GM21825 (cell line): ENCODE data around the gene PARD3B.
"Not testable (repeated sequence)": the region's sequence is repeated elsewhere in the genome, so short reads cannot be mapped to it uniquely, and the experiment has no call there.

Source experiments
- ATAC-seq: cut with Tn5 transposase; IDR thresholded peaks from one replicate; pipeline ENCODE4 v1.9.1; 2021; ENCODE audit warnings: mild to moderate bottlenecking, moderate library complexity; ENCODE audit not compliant: unreplicated experiment

The PARD3B gene

GRCh38 chr2:205481861-205482260 is 936.6 kb downstream of the PARD3B start:
- ATAC-seq = no peak

DNA sequence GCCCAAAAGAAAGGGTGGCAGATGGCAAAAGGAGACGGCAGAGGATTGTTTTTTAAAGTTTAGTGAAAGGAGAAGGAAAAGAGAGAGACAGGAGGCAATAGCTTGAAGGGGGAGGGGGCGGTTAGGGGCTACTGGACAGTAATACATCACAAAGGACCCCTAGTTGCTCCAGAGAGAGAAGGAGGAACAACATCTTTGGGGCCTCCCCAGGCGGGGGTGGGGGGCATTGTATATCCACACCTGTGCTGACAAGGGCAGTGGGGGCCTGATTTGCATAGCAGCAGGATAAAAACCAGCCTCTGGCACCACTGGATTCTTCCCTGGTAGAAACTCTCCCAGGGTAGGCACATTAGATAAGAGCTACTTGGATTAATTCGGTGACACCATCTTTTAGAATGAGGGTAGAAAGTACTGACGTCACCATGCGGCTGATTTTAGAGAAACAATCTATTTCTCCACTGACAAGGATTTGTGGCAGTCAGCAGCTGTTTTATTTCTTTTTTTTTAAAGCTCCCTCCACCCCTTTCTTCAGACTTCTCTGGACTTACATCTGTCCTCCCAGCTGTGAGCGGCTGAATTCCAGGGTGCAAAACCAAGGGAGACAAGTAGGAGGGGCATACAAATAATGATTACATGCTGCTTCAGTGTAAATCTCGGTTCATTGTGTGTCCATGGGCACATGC is 937.3 kb downstream of the PARD3B start:
- no peak for ATAC-seq

GRCh38 chr2:205483095-205483494 is 937.8 kb downstream of the PARD3B start:
- ATAC-seq = no peak

DNA sequence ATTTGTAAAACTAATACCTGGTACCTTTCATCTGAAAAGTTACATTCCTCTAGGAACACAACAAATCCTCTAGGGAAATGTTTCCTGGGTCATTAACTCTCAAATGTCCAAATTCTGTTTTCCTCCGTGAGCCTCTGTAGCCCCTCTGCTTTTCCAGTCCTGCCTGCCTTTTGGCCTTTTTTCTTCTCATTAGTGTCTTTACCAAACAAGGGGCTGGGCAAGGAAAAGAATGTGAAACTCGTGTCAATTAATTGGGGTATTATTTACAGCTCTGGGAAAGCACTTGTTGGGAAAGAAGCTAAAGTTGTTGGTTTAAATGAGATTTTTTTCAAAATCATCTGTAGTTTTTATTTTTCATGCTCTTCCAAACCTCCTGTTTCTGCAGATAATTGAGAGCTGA is 938.9 kb downstream of the PARD3B start:
- no peak for ATAC-seq

DNA sequence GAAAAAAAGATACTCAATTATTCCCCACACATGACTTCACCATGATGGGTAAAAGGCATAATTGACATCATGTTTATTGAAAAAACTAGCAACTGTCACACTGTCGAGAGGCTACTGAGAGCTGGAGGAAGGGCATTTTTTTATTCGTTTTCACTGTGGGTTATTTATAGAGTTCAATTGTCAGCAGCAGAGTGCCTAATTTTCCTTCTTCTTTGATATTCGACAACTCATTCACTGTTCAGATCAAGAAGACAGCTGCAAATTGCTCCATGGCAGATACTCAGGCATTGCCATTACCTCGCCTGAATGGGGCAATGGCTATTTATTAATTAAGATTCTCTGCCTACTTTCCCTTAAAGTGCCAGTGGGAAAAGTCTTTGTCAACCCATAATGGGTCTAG is 939.5 kb downstream of the PARD3B start:
- ATAC-seq = no peak

DNA sequence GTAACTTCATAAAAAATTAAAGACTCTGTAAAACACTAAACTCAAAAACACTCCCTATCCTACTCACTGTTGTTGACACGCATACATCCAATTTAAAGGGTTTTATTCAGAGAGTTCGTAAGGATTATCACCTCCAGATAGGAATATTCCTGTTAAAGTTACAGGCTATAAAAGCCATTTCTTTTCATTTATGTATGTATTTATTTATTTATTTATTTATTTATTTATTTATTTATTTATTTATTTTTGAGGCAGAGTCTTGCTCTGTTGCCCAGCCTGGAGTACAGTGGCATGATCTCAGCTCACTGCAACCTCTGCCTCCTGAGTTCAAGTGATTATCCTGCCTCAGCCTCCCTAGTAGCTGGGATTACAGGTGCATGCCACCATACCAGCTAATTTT is 948.3 kb downstream of the PARD3B start:
- ATAC-seq = not testable (repeated sequence)

DNA sequence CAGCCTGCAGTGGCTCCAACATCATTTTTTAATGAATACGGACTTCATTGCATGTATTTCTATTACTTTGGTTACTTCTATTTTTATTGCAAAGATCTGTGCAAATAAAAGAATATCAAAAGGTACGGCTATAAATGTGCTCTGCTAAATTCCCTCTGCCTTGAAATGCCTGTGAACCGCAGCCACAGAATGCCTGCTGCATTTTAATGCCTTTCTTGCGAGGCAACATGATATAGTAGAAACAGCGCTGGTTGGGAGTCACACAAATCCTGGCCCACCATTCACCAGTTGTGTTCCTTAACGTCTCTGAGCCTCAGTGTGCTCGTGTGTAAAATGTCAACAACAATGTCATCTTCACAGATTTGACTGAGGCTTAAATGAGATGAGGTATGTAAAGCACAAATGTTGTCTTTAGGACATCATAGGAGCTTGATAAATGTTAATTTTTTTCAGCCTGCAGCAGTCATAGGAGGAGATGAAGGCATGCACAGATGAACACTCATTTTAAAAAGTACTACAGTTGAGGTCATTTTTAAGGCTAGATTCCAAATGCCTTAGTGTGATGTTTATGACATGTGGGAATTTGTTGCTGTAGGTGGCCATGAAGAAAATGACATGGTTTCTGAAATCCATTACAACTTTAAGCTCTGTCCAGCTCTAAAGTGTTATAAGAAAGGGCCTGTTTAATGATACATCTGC is 949.4 kb downstream of the PARD3B start:
- ATAC-seq = no peak

GRCh38 chr2:205495819-205496218 is 950.5 kb downstream of the PARD3B start:
- no peak for ATAC-seq

- ATAC-seq = no peak
These were observed 951.1 kb downstream of the PARD3B start for GRCh38 chr2:205496370-205496769.

GRCh38 chr2:205496772-205497171 is 951.5 kb downstream of the PARD3B start:
- no peak for ATAC-seq

DNA sequence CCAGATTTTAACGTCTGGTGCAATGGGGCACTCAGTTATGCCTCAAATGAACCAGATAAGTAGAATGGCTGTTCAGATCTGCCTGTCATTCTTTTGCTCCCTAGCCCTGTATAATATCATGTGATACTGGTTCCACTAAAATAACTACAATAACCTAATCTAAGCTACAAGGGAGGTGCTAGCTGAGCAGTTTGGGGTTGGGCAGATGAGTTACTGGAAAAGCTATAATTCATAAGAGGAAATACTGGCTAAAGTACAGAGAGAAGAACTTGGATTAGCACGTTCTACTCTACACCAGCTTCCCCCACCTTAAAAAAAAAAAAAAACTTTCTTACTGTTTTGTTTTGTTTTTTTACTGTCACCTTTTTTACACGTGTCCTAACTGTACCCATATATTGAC is 953.7 kb downstream of the PARD3B start:
- ATAC-seq = no peak

DNA sequence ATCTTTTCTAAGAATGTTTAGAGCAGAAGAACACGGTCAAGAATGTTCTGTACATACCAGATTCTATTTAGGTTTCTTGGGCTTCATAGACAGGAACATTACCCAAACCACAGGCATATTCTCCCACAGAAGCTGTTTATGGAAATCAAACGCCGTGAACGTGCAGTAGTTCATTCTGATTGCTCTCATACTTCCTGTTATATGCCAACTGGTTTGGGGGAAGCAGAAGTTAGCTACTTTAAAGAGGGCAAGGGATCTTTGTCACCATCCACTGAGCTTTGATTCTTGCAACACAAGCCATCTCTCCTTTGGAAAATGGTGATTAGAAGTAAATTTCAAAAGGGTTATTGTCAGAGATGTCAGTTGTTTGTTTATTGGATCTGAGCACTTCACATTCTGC is 954.8 kb downstream of the PARD3B start:
- ATAC-seq = no peak

DNA sequence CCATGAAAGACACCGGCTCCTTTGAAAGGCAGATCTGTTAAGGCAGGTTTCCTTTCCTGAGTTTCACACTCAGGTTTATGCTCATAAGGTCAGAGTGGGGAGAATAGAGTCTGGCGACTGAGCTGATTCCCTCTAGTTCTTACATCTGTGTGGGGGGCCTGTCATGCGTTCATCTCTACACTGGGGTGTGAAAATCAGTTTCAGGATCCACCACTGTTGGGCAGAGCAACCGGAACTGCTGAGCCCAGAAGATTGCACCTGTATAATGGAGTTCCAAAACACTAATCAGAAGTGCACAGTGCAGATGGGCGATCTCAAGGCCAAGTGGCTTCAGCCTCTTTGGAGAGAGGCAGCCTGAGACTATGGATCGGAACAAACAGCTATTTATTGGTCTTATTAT is 955.7 kb downstream of the PARD3B start:
- ATAC-seq = no peak

DNA sequence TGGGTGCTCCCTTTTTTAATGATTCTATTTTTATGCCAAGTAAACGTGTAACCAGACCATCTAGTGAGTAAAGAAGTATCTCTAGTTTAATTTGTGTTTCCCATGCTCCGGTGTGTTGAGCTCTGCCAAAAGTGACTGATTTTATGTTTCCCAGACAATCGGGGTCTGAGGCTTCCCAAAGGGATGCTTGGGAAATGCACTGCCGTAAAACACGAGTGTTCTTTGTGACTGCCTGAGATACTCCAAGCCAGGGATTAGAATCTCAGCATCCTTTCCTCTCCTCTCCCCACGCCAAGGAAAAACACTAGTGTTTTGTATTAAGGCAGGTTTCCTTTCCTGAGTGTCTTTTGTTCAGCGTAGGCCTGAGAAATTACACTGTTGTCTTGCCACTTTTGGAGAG is 956.6 kb downstream of the PARD3B start:
- ATAC-seq = no peak

- ATAC-seq = no peak
These were observed 960.1 kb downstream of the PARD3B start for GRCh38 chr2:205505371-205505770.

DNA sequence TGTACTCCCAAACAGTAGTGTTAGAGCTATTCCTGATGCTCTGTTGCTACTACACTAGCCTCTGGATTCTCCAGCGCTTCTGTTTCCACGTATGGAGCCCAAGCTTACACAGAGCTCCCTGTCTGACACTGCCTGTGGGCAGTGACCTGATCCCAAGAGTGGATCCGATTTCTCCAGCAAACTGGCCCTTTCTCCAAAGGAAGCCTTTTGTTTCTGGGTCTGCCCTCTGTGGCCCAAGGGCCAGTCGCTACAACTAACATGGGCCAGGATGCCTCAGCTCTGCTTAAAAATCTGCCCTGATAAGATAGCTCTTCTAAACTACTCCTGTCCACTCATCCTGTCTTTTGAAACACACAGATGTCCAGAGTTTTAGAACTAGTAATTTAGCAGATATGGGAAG is 964.4 kb downstream of the PARD3B start:
- ATAC-seq = no peak

- no peak for ATAC-seq
These were observed 965.1 kb downstream of the PARD3B start for GRCh38 chr2:205510345-205510744.

DNA sequence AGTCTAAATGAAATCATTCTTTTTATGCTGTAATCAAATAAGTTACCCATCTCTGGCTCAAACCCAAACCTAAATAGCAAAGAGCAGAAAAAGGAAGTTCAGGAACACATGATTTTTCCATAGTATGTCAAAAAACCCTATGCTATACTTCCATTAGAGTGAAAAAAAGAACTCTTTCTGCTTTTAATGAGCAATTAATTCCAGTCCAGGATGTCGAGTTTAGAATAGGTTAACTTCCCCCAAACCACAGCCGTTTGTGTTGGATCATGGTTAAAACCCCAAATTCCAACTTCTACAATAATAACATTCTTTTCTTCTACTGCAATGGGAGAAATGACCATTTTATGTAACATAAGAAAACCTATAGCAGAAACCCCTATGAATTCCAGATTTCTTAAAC is 965.9 kb downstream of the PARD3B start:
- no peak for ATAC-seq

DNA sequence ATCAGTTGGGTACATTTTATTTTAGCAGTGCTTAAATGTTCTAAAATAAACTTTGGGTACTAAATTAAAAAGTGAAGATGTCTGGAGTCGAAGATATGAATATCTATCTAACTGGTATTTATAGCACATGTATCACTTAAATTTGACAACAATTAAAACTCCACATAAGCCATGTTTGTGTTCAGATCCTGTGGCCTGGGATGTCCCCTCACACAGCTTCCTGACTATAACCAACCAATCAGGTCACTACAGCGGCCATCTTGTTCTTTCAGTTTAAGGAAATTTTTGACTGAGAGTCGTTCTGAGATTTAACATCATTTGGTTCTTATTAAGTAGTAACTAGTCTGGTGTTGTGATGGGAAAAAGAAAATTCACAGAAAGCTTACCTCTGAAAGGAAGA is 966.4 kb downstream of the PARD3B start:
- no peak for ATAC-seq

DNA sequence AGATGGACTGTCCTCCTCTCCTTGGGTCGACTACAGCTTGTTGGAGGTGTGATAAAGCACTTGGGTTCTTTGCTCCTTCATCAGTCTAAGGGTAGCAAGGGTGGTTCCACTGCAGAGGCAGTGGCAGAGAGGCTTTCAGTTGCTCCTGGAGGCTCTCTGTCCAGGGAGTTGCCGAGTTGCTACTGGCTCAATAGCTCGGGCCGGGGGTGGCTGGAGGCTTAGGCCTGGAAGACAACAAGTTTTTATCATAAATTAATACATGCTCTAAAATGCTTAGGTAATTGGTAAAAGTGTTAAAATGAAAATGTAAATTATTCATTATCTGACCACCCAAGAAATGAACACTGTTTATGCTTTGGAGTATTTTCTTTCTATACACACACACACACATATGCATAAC is 975.0 kb downstream of the PARD3B start:
- ATAC-seq = no peak

- ATAC-seq = no peak
These were observed 979.4 kb downstream of the PARD3B start for GRCh38 chr2:205524656-205525055.

GRCh38 chr2:205527801-205528200 is 982.5 kb downstream of the PARD3B start:
- ATAC-seq = no peak

GRCh38 chr2:205531072-205531471 is 985.8 kb downstream of the PARD3B start:
- no peak for ATAC-seq
